SH-SY5Y (cell line): ENCODE results near the gene UBAP1.

Experiments used
- GATA2 ChIP-seq: IDR thresholded peaks from 2 replicates; pipeline ENCODE4 v1.6.1; 2011; ENCODE audit warnings: mild to moderate bottlenecking, low read depth, low read length
- GATA3 ChIP-seq: IDR thresholded peaks from 2 replicates; pipeline ENCODE4 v1.6.1; 2011; ENCODE audit warnings: low read depth, mild to moderate bottlenecking, low read length, moderate library complexity

DNA sequence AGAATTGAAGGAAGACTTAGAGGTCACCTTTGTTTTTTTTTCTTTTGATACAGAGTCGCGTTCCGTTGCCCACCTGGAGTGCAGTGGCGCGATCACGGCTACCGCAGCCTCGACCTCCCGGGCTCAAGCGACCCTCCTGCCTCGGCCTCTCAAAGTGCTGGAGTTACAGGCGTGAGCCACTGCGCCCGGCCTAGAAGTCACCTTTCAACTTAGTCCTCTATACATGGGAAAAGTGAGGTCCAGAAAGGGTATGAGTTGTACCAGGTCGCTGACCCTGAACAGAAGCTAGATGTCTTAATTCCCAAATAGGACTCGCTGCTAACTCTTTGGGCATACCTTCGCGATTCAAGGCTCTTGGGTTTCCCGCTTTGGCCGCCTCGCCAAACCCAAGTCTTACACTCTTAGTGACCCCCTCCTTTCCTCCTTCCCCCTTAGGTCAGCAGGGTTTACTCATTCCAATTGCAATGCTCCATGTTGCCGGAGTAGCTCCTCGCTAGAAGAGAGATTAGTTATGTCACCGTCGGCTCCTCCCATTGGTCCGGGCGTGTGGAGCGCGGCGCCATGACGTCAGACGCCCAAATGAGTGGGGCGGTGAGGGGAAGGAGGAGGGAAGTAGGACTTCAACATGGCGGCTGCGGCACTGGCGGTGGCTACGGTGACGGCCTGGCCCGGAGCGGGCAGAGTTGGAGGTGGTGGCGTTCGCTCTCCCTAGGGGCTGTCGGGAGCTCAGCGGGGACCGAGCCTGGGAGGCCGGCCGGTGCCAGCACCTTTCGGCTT lies at the start of gene UBAP1:
- TF ChIP-seq GATA2 (no peak), GATA3 (no peak)
